Natural killer cell (primary cell): ENCODE results near the gene CDKAL1. TPM values are rescaled to one million over a fixed set of nuclear protein-coding genes. Genes with fewer than 3 reads are reported as not detected.
"Not testable (repeated sequence)": the region's sequence is repeated elsewhere in the genome, so short reads cannot be mapped to it uniquely, and the experiment has no call there.

Source experiments
- ATAC-seq, 3 donors: fragments of 150-1000 bp in 2 of 3; fragments of 200-7000 bp in 1 of 3; cut with Tn5 transposase; 1 replicate in 1 of 3; 2 replicates in 2 of 3; pipeline ENCODE4 v1.10.0; 2021; ENCODE audit warnings: mild to moderate bottlenecking in 2 of 3, moderate library complexity in 2 of 3
- DNase-seq, 2 donors: peaks; one replicate each; pipeline versions ENCODE4 v3.0.0 to v3.0.0-alpha.2; 2013 to 2021; ENCODE audit warnings: mixed read lengths in 1 of 2
- H3K27ac ChIP-seq: one replicate; pipeline ENCODE4 v1.5.1; 2013; ENCODE audit warnings: mild to moderate bottlenecking, low read length
- H3K27me3 ChIP-seq: one replicate; pipeline ENCODE4 v1.6.1; 2013; ENCODE audit warnings: low read length; ENCODE audit not compliant: control insufficient read depth, insufficient read depth
- H3K36me3 ChIP-seq: one replicate; pipeline ENCODE4 v1.6.1; 2013; ENCODE audit warnings: low read length; ENCODE audit not compliant: control insufficient read depth, insufficient read depth
- H3K4me1 ChIP-seq: one replicate; pipeline ENCODE4 v1.6.1; 2013; ENCODE audit warnings: low read length; ENCODE audit not compliant: control insufficient read depth, insufficient read depth
- H3K4me3 ChIP-seq: one replicate; pipeline ENCODE4 v1.5.1; 2013; ENCODE audit warnings: low read length
- H3K9me3 ChIP-seq: one replicate; pipeline ENCODE4 v1.6.1; 2013; ENCODE audit warnings: low read length; ENCODE audit not compliant: control insufficient read depth, insufficient read depth
- H3K27ac Mint-ChIP-seq, 2 donors: one replicate each; pipeline ENCODE4 v1.8.0; 2022; ENCODE audit warnings: mild to moderate bottlenecking in 2 of 2, mixed read lengths in 2 of 2, moderate library complexity in 1 of 2
- H3K27me3 Mint-ChIP-seq, 2 donors: one replicate each; pipeline ENCODE4 v1.8.0; 2022; ENCODE audit warnings: low read depth in 2 of 2, mixed read lengths in 2 of 2
- H3K36me3 Mint-ChIP-seq: one replicate; pipeline ENCODE4 v1.8.0; 2022; ENCODE audit warnings: mixed read lengths
- H3K4me1 Mint-ChIP-seq, 2 donors: one replicate each; pipeline ENCODE4 v1.8.0; 2022; ENCODE audit warnings: mixed read lengths in 2 of 2
- H3K4me3 Mint-ChIP-seq: one replicate; pipeline ENCODE4 v1.8.0; 2022; ENCODE audit warnings: mild to moderate bottlenecking, moderate library complexity, mixed read lengths
- H3K9me3 Mint-ChIP-seq, 2 donors: one replicate each; pipeline ENCODE4 v1.8.0; 2022; ENCODE audit warnings: mixed read lengths in 2 of 2
- CTCF ChIP-seq: fragments of 200-600 bp; IDR thresholded peaks from one replicate; pipeline ENCODE4 v1.8.0; 2022; ENCODE audit warnings: antibody characterized with exemption
- WGBS: methylation state at CpG from one replicate; pipeline ENCODE4 v1.1.7; 2013; ENCODE audit warnings: missing lambda C conversion rate; ENCODE audit not compliant: insufficient coverage; 5-methylcytosine and 5-hydroxymethylcytosine counted together
- intact Hi-C: fragments of 100-400 bp; cut with micrococcal nuclease; formaldehyde crosslinking; loops from one replicate; pipeline ENCODE4 v1.14.2; 2022
- total RNA-seq, 4 donors: library from RNA; stranded (reverse); fragments of 120-200 nt in 1 of 4; gene quantifications; one replicate each; pipeline versions ENCODE4 v1.2.3 to v1.2.4, GENCODE V29; 2013 to 2022

The CDKAL1 gene
- total RNA-seq, 3 donors from 2014 or later (not counting 1 experiment from before 2014, with no cell fraction given): 26.0 to 32.8 (median 28.9) TPM

- Histone ChIP-seq H3K4me3 (no peak overlapping the region), H3K36me3 (peaks cover 2% of the 10 kb centered on the region), H3K27me3 (no peaks in the 10 kb centered on the region), H3K27ac (no peak overlapping the region), H3K9me3 (no peaks in the 10 kb centered on the region), H3K4me1 (no peaks in the 10 kb centered on the region)
- H3K27me3 Mint-ChIP-seq: no peaks in the 10 kb centered on the region
- no peak overlapping the region for H3K4me3 Mint-ChIP-seq
- H3K36me3 Mint-ChIP-seq: no peaks in the 10 kb centered on the region
- peaks cover 10 to 15% of the 10 kb centered on the region in 2 donors for H3K4me1 Mint-ChIP-seq
- ATAC-seq: no peak
- intact Hi-C loops: no loop called here
- no peak for DNase-seq
- 96% methylated on average over 3 of the region's 5 CpGs for WGBS
- no peaks in the 10 kb centered on the region for H3K9me3 Mint-ChIP-seq
- H3K27ac Mint-ChIP-seq: no peak overlapping the region
- TF ChIP-seq CTCF: no peak
Observed at GRCh38 chr6:20644667-20645370, 110.6 kb downstream of the CDKAL1 start.

GRCh38 chr6:20645572-20645971 is 111.3 kb downstream of the CDKAL1 start:
- peaks cover 10 to 13% of the 10 kb centered on the region in 2 donors for H3K4me1 Mint-ChIP-seq
- H3K4me3 Mint-ChIP-seq, H3K4me1 ChIP-seq, ATAC-seq, H3K9me3 Mint-ChIP-seq, intact Hi-C loops, H3K27me3 Mint-ChIP-seq, H3K36me3 ChIP-seq, H3K36me3 Mint-ChIP-seq, H3K27me3 ChIP-seq, H3K27ac ChIP-seq, DNase-seq, H3K4me3 ChIP-seq, H3K27ac Mint-ChIP-seq, H3K9me3 ChIP-seq: not testable (repeated sequence)
- WGBS: 100% methylated on average over 3 of the region's 6 CpGs

- Mint-ChIP-seq H3K9me3 (no peaks in the 10 kb centered on the region), H3K36me3 (no peaks in the 10 kb centered on the region), H3K27me3 (no peaks in the 10 kb centered on the region), H3K4me1 (peaks cover 18 to 19% of the 10 kb centered on the region in 2 donors), H3K27ac (no peak overlapping the region), H3K4me3 (no peak overlapping the region)
- no peak overlapping the region for H3K4me3 ChIP-seq
- ATAC-seq (no peak), DNase-seq (no peak)
- no peak for TF ChIP-seq CTCF
- no peaks in the 10 kb centered on the region for H3K9me3 ChIP-seq
- intact Hi-C loops: no loop called here
- peaks cover 4% of the 10 kb centered on the region for H3K36me3 ChIP-seq
- WGBS: 93% methylated on average over 1 of the region's 1 CpG
- H3K27ac ChIP-seq: no peak overlapping the region
- no peaks in the 10 kb centered on the region for H3K27me3 ChIP-seq
- no peaks in the 10 kb centered on the region for H3K4me1 ChIP-seq
Observed at GRCh38 chr6:20647585-20647984, 113.3 kb downstream of the CDKAL1 start.

GRCh38 chr6:20649696-20650470 is 115.6 kb downstream of the CDKAL1 start:
- H3K27ac Mint-ChIP-seq, H3K36me3 Mint-ChIP-seq, H3K4me3 Mint-ChIP-seq, H3K4me1 ChIP-seq, H3K4me3 ChIP-seq, H3K27me3 Mint-ChIP-seq, H3K36me3 ChIP-seq, DNase-seq, H3K9me3 Mint-ChIP-seq, H3K27me3 ChIP-seq, intact Hi-C loops, H3K9me3 ChIP-seq, ATAC-seq, H3K27ac ChIP-seq: not testable (repeated sequence)
- WGBS: 98% methylated on average over 7 of the region's 7 CpGs
- H3K4me1 Mint-ChIP-seq: peaks cover 13 to 17% of the 10 kb centered on the region in 2 donors
